Panc1 (cell line): ENCODE measurements around the gene KLHL35. TPM values are rescaled to one million over a fixed set of nuclear protein-coding genes. Genes with fewer than 3 reads are reported as not detected.

ENCODE experiments used
- ATAC-seq: fragments of 200-7000 bp; cut with Tn5 transposase; 2 replicates; pipeline ENCODE4 v1.9.1; 2020; ENCODE audit warnings: mild to moderate bottlenecking, moderate library complexity
- BruUV-seq: library from RNA; stranded (reverse); fragments of 400-500 nt; replicated peaks from 2 replicates; lab custom pipeline; 2021; lab: Mats Ljungman, UMichigan
- CTCF ChIA-PET: fragments of 300-600 bp; sonication (Branson Sonifier 250); formaldehyde crosslinking; loops from one replicate; lab custom pipeline; 2022; ENCODE audit warnings: antibody characterized with exemption; lab: Charles Lee
- POLR2A ChIA-PET: fragments of 300-600 bp; sonication (Branson Sonifier 250); formaldehyde crosslinking; loops from one replicate; lab custom pipeline; 2022; ENCODE audit warnings: antibody characterized with exemption; lab: Charles Lee
- DNase-seq: peaks from one replicate; pipeline ENCODE4 v3.0.0-alpha.2; 2010; ENCODE audit warnings: low read depth, low spot score
- H3K27ac ChIP-seq: 2 replicates; pipeline ENCODE4 v1.5.1; 2011; ENCODE audit warnings: mild to moderate bottlenecking, low read length, inconsistent platforms
- H3K27me3 ChIP-seq: fragments of 200-500 bp; sonication (Bioruptor generic); 2 replicates; pipeline ENCODE4 v1.6.0; 2014; ENCODE audit warnings: low read length, inconsistent platforms; ENCODE audit not compliant: control insufficient read depth, insufficient read depth
- H3K36me3 ChIP-seq: fragments of 200-500 bp; sonication (Bioruptor generic); 2 replicates; pipeline ENCODE4 v1.5.1; 2014; ENCODE audit warnings: inconsistent platforms, mild to moderate bottlenecking, low read length, moderate library complexity; ENCODE audit not compliant: control insufficient read depth, insufficient read depth
- H3K4me1 ChIP-seq: 2 replicates; pipeline ENCODE4 v1.5.1; 2011; ENCODE audit warnings: inconsistent platforms, mild to moderate bottlenecking, low read length, moderate library complexity; ENCODE audit not compliant: control insufficient read depth, insufficient read depth
- H3K4me3 ChIP-seq, 2 experiments: 2 replicates each; pipeline ENCODE4 v1.5.1; 2011 to 2012; ENCODE audit warnings: low read depth in 2 of 2, low read length in 2 of 2, mild to moderate bottlenecking in 2 of 2, inconsistent platforms in 1 of 2, moderate library complexity in 1 of 2
- H3K9me3 ChIP-seq: fragments of 200-500 bp; sonication (Bioruptor generic); 2 replicates; pipeline ENCODE4 v1.5.1; 2014; ENCODE audit warnings: low read depth, mild to moderate bottlenecking, inconsistent platforms, low read length, moderate library complexity; ENCODE audit not compliant: control insufficient read depth, insufficient read depth
- POLR2AphosphoS5 ChIP-seq: IDR thresholded peaks from 2 replicates; pipeline ENCODE4 v1.6.1; 2012; ENCODE audit warnings: mild to moderate bottlenecking, low read depth, low read length, moderate library complexity
- SIN3A ChIP-seq: IDR thresholded peaks from 2 replicates; pipeline ENCODE4 v1.6.1; 2012; ENCODE audit warnings: low read depth, mild to moderate bottlenecking, low read length, moderate library complexity, borderline replicate concordance; ENCODE audit not compliant: insufficient read depth
- TCF7L2 ChIP-seq: IDR thresholded peaks from 2 replicates; pipeline ENCODE4 v1.6.1; 2011; ENCODE audit warnings: mild to moderate bottlenecking, low read depth, low read length, inconsistent platforms
- in situ Hi-C: cut with HindIII; loops from 2 replicates; pipeline ENCODE4 v1.10.0; 2016; ENCODE audit warnings: low sequenced_read_pairs, low pct_unique_long_range_greater_than_20kb
- intact Hi-C: fragments of 100-400 bp; cut with micrococcal nuclease; formaldehyde crosslinking; loops from one replicate; pipeline ENCODE4 v1.10.0; 2022; ENCODE audit not compliant: unreplicated experiment
- total RNA-seq: library from RNA; stranded (reverse); gene quantifications from one replicate; pipeline ENCODE4 v1.2.1, GENCODE V29; 2021; ENCODE audit not compliant: unreplicated experiment
- TF ChIP-seq, protein P1 (sequence below), 2 experiments: IDR thresholded peaks; 2 replicates each; pipeline ENCODE4 v1.6.1; 2011 to 2012; ENCODE audit warnings: low read depth in 2 of 2, control low read depth in 1 of 2, low read length in 1 of 2, mild to moderate bottlenecking in 1 of 2, moderate library complexity in 1 of 2; ENCODE audit not compliant: insufficient read depth in 1 of 2
- TF ChIP-seq, protein P2 (sequence below): fragments of 450-650 bp; IDR thresholded peaks from 2 replicates; pipeline ENCODE4 v1.5.1; 2017; ENCODE audit warnings: mild to moderate bottlenecking

The KLHL35 gene
- total RNA-seq, 1 experiment from 2014 or later: 10.9 TPM

DNA sequence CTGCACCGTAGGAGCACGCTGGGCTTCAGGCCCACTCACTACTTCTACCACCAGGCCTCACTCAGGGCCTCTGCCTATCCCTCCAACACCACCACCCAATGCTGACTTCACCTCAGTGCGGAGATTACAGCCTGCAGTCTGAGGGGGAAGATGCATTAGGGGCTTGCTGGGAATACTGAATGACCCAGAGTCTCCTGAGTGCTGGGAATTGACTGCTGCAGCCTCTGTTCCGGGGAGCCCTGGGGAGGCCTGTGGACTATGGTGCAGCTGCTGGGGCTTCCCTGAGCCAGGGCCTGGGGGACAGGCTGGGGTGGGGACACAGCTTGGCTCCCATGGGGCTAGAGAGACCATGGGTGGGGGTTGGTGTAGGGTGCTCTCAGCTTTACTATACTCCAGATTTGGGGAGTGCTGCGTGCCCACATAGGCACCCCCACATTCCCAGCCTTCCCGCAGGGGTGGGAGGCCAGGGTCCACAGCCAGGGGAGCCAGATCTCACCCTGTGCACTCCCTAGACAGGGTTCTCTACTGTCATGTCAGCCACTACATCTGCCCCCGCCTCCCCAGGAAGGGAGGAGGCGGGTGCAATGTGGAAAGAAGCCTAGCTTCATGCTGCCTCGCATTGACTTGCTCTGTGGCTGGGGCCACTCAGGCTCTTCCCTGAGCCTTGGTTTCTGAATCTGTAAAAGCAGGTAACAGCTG, 48.4 kb upstream of the KLHL35 start:
- Histone ChIP-seq H3K27ac (no peak overlapping the region), H3K4me3 (no peak overlapping the region), H3K36me3 (no peaks in the 10 kb centered on the region), H3K9me3 (no peaks in the 10 kb centered on the region), H3K27me3 (no peaks in the 10 kb centered on the region), H3K4me1 (no peaks in the 10 kb centered on the region)
- in situ Hi-C loops: no loop called here
- DNase-seq: no peak
- intact Hi-C loops: no loop called here
- CTCF ChIA-PET: no interaction called here
- no peak for ATAC-seq
- TF ChIP-seq, protein P1, sequence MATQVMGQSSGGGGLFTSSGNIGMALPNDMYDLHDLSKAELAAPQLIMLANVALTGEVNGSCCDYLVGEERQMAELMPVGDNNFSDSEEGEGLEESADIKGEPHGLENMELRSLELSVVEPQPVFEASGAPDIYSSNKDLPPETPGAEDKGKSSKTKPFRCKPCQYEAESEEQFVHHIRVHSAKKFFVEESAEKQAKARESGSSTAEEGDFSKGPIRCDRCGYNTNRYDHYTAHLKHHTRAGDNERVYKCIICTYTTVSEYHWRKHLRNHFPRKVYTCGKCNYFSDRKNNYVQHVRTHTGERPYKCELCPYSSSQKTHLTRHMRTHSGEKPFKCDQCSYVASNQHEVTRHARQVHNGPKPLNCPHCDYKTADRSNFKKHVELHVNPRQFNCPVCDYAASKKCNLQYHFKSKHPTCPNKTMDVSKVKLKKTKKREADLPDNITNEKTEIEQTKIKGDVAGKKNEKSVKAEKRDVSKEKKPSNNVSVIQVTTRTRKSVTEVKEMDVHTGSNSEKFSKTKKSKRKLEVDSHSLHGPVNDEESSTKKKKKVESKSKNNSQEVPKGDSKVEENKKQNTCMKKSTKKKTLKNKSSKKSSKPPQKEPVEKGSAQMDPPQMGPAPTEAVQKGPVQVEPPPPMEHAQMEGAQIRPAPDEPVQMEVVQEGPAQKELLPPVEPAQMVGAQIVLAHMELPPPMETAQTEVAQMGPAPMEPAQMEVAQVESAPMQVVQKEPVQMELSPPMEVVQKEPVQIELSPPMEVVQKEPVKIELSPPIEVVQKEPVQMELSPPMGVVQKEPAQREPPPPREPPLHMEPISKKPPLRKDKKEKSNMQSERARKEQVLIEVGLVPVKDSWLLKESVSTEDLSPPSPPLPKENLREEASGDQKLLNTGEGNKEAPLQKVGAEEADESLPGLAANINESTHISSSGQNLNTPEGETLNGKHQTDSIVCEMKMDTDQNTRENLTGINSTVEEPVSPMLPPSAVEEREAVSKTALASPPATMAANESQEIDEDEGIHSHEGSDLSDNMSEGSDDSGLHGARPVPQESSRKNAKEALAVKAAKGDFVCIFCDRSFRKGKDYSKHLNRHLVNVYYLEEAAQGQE (IDR thresholded peaks at IDR 0.05; ENCODE audit: insufficient read depth in 1 of 2, low read depth in 2 of 2, low read length in 1 of 2): no peak
- TF ChIP-seq, protein P2, sequence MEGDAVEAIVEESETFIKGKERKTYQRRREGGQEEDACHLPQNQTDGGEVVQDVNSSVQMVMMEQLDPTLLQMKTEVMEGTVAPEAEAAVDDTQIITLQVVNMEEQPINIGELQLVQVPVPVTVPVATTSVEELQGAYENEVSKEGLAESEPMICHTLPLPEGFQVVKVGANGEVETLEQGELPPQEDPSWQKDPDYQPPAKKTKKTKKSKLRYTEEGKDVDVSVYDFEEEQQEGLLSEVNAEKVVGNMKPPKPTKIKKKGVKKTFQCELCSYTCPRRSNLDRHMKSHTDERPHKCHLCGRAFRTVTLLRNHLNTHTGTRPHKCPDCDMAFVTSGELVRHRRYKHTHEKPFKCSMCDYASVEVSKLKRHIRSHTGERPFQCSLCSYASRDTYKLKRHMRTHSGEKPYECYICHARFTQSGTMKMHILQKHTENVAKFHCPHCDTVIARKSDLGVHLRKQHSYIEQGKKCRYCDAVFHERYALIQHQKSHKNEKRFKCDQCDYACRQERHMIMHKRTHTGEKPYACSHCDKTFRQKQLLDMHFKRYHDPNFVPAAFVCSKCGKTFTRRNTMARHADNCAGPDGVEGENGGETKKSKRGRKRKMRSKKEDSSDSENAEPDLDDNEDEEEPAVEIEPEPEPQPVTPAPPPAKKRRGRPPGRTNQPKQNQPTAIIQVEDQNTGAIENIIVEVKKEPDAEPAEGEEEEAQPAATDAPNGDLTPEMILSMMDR: no peak
- TF ChIP-seq TCF7L2 (no peak), POLR2AphosphoS5 (no peak), SIN3A (no peak)
- POLR2A ChIA-PET: interaction anchor here (0.6 kb wide), 1 partner anchor 19 kb away, joined by 3 read pairs; no protein-coding TSS in a partner anchor
- BruUV-seq: no TSS peak

DNA sequence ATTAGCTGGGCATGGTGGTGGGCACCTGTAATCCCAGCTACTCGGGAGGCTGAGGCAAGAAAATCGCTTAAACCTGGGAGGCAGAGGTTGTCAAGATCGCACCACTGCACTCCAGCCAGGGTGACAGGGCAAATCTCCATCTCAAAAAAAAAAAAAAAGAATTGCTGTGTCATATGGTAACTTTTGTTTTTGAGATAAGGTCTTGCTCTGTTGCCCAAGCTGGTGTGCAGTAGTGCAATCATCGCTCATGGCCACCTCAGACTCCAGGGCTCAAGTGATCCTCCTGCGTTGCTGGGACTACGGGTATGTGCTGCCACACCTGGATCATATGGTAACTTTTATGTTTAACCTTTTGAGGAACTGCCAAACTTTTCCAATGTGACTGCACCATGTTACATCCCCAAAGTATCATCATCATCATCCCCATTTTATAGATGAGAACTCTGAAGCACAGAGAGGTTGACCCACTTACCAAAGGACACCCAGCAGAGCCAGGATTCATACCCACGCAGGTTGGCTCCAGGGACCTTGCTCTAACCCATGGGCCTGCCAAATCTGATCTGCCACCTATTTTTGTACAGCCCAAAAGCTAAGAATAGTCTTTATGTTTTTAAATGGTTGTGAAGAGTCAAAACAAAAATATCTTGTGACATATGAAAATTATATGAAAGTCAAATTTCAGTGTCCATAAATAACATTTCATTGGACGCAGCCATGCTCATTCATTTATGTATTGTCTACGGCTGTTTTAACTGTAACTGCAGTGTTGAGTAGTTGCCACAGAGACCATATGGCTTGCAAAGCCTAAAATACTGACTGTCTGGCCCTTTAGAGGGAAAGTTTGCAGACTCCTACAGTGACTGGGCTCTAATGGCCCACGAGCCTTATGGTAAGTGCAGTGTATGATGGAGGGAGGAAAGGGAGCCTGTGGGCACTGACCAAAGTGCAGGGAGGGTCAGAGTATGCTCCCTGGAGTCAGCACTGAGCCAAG, 47.5 kb upstream of the KLHL35 start:
- in situ Hi-C loops: no loop called here
- Histone ChIP-seq H3K9me3 (no peaks in the 10 kb centered on the region), H3K4me3 (no peak overlapping the region), H3K27ac (no peak overlapping the region), H3K36me3 (no peaks in the 10 kb centered on the region), H3K27me3 (no peaks in the 10 kb centered on the region), H3K4me1 (no peaks in the 10 kb centered on the region)
- no TSS peak for BruUV-seq
- ChIA-PET CTCF (no interaction called here), POLR2A (interaction anchor here (0.6 kb wide), 1 partner anchor 18 kb away, joined by 3 read pairs; no protein-coding TSS in a partner anchor)
- no peak for DNase-seq
- ATAC-seq: no peak
- TF ChIP-seq SIN3A (no peak), TCF7L2 (no peak), POLR2AphosphoS5 (no peak)
- TF ChIP-seq, protein P1 (IDR thresholded peaks at IDR 0.05; ENCODE audit: insufficient read depth in 1 of 2, low read depth in 2 of 2, low read length in 1 of 2): no peak
- TF ChIP-seq, protein P2: no peak
- intact Hi-C loops: no loop called here
